ENCODE measurements around the gene ZNF732.
"Not testable (repeated sequence)": the region's sequence is repeated elsewhere in the genome, so short reads cannot be mapped to it uniquely, and the experiment has no call there.

ZNF732 gene

DNA sequence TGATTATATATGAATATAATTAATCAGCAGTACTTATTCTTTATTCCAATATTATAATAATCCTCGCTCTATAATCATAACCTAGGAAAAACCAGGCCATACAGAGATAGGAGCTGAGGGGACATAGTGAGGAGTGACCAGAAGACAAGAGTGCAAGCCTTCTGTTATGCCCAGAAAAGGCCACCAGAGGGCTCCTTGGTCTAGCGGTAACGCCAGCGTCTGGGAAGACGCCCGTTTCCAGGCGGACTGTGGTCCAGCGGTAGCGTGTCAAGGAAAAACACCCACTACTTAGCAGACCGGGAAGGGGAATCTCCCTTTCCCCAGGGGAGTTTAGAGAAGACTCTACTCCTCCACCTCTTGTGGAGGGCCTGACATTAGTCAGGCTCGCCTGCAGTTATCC lies 46.0 kb downstream of the ZNF732 start:
- not testable (repeated sequence) for H3K4me3 ChIP-seq, H3K27ac ChIP-seq

DNA sequence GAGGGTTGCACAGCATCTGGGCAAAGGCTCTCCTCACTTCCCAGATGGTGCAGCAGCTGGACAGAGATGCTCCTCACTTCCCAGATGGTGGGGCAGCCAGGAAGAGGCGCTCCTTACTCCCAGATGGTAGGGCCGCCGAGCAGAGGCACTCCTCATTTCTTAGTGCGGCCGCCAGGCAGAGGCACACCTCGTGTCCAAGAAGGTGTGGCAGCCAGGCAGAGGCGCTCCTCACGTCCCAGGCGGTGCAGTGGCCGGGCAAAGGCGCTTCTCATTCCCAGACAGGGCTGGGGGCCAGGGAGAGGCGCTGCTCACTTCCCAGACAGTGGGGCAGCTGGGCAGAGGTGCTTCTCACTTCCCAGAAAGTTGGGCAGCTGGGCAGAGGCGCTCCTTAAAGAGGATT lies 48.8 kb downstream of the ZNF732 start:
- no peak overlapping the region for H3K4me3 ChIP-seq
- no peak overlapping the region for H3K27ac ChIP-seq

DNA sequence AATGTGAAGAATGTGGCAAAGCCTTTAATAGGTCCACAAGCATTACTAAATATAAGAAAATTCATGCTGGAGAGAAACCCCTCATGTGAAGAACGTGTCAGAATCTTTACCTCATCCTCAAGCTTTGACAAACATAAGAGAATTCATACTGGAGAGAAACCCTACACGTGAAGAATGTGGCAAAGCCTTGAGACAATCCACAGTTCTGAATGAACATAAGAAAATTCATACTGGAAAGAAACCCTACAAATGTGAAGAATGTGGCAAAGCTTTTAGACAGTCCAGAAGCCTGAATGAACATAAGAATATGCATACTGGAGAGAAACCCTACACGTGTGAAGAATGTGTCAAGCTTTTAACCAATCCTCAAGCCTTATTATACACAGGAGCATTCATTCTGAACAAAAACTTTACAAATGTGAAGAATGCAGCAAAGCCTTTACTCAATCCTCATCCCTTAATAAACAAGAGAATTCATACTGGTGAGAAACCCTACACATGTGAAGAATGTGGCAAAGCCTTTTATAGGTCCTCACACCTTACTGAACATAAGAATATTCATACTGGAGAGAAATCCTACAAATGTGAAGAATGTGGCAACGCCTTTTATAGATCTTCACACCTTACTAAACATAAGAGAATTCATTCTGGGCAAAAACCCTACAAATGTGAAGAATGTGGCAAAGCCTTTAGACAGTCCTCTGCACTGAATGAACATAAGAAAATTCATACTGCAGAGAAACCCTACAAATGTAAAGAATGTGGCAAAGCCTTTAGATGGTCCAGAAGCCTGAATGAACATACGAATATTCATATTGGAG lies 51.1 kb downstream of the ZNF732 start:
- Histone ChIP-seq H3K27ac (no peak overlapping the region), H3K4me3 (no peak overlapping the region)

DNA sequence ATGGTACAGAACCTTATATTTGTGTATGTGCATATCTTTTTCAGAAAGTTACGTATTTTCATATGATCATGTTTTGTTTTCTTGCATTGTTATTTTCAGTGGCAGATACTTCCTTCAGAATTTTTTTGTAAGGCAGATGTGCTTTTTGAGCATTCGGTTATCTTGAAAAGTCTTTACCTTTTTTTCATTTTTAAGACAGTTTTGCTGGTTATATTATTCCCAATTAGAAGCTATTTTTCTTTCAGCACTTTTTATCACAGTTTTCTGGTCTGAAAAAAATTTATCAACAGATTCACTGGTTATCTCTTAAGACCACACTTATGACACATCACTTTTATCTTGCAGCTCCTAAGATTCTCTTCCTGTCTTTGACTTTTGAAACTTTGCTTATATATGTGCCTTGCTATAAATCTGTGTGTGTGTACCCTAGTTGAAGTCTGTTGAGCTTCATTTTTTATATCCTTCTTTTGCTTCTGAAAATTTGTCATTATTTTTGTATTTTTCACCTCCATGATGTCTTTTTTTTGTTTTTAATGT lies 53.1 kb downstream of the ZNF732 start:
- no peak overlapping the region for H3K4me3 ChIP-seq

DNA sequence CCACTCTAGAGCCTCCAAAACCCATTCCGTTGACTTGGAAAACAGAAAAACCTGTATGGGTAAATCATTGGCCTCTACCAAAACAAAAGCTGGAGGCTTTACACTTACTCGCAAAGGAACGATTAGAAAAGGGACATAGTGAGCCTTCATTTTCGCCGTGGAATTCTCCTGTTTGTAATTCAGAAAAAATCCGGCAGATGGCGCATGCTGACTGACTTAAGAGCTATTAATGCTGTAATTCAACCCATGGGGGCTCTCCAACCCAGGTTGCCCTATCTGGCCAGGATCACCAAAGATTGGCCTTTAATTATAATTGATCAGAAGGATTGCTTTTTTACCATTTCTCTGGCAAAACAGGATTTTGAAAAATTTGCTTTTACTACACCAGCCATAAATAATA lies 60.8 kb downstream of the ZNF732 start:
- no peak overlapping the region for H3K4me3 ChIP-seq
- H3K27ac ChIP-seq = no peak overlapping the region

More for the DNA sequence above, 53.1 kb downstream of the ZNF732 start:
- no peak overlapping the region for H3K27ac ChIP-seq

DNA sequence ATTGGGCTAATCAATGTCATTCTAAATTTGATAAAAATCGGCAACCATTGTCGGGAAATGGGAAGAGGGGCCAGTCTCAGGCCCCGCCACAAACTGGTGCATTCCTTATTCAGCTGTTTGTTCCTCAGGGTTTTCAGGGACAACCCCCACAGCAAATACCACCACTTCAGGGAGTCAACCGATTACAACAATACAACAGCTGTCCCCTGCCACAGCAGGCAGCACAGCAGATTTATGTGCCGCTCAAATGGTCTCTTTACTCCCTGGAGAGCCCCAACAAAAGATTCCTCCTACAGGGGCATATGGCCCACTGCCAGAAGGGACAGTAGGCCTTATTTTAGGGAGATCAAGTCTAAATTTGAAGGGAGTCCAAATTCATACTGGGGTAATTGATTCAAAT lies 61.8 kb downstream of the ZNF732 start:
- Histone ChIP-seq H3K27ac (no peak overlapping the region), H3K4me3 (no peak overlapping the region)

DNA sequence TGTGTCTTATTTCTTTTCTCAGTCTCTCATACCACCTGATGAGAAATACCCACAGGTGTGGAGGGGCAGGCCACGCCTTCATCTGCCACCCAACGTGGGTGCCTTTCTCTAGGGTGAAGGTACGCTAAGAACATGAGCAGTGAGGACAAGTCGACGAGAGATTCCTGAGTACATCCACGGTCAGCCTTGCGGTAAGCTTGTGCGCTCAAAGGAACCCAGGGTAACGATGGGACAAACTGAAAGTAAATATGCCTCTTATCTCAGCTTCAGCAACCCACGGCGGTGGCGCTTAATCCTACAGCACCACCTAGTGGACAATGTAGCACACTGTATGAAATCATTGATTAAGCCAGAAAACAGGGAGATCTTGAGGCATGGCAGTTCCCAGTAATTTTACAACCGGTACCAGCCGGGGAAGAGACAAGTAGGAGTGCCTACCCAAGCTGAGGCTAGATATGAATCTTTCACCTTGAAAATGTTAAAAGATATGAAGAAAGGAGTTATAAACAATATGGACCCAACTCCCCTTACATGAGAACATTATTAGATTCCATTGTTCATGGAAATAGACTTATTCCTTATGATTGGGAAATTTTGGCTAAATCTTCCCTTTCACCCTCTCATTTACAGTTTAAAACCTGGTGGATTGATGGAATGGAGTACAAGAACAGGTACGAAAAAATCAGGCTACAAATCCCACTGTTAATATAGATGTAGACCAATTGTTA lies 63.0 kb downstream of the ZNF732 start:
- H3K4me3 ChIP-seq = peak overlapping the region; percentile 15 to 40 (median 24)
- peak overlapping the region in 3 of 21 experiments; percentile 23 to 59 (median 44) for H3K27ac ChIP-seq

DNA sequence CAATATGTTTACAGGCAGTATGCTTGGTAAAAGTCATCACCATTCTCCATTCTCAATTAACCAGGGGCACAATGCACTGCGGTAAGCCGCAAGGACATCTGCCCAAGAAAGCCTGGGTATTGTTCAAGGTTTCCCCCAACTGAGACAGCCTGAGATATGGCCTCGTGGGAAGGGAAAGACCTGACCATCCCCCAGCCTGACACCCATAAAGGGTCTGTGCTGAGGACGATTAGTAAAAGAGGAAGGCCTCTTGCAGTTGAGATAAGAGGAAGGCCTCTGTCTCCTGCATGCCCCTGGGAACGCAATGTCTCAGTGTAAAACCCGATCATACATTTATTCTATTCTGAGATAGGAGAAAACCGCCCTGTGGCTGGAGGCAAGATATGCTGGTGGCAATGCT lies 63.9 kb downstream of the ZNF732 start:
- not testable (repeated sequence) for H3K4me3 ChIP-seq
- H3K27ac ChIP-seq = peak overlapping the region in 1 of 21 experiments; percentile 44

DNA sequence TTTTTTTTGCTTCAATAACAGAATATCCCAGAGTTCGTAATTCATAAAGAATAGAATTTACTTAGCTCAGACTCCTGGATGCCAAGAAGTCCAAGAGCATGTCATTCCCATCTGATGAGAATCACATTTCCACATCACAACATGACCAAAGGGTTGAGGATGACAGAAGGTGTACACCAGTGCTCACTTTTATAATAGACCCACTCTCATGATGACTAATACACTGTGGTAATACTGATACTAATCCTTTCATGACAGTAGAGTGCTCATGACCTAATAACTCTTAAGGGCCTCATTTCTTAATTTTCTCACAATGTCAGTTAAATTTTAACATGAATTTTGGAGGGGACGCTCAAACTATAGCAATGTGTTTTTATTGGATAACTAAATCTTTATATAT lies 69.2 kb downstream of the ZNF732 start:
- H3K27ac ChIP-seq = no peak overlapping the region

DNA sequence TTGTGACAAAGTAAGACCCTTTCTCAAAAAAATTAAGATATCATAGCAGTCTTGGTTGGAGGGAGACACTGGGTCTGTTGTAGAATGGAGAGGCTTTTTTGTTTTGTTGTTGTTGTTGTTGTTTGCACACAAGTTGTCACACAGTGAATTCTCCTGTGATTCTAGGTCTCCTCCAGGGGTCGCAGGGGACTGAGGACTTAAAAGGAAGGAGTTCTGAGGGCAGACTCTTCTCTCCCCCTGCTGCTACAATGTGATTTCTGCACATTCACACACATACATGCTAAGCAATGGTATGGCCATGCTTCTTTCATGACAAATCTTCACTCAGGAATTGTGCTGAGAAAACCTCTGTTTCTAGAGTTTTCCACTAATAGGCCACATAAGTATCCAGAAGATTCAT lies 71.1 kb downstream of the ZNF732 start:
- Histone ChIP-seq H3K4me3 (no peak overlapping the region), H3K27ac (no peak overlapping the region)

More for the DNA sequence above, 69.2 kb downstream of the ZNF732 start:
- no peak overlapping the region for H3K4me3 ChIP-seq

DNA sequence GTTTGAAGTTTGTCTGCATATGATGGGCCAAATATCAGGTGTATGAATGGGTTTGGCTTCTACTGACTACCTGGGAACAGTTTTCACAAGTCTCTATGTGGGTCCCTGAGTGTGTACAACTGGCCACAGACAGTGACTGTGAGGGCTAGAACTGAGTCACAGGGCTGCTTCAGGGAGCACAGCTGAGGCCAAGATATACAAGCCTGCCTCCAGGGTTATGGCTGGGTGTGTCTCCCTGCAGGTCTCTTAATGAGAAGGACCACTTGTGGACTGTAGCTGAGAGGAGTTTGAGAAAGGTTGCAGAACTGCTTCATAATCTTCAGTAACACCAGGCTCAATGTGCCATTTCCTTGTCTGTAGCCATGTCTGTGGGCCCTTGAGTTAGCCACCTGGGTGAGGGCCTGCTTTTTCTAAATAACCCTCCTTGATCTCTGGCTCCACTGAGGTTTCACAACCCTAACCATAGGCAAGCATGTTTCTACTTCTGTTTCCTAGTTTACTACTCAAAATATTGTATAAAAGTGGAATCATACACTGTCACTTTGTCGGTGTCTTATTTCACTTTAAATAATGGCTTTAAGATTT lies 81.3 kb downstream of the ZNF732 start:
- H3K27ac ChIP-seq = no peak overlapping the region
- H3K4me3 ChIP-seq = no peak overlapping the region

Data from skin epidermis (tissue), 12 donors.